K562 (cell line): ENCODE data around the gene PYY. TPM values are rescaled to one million over a fixed set of nuclear protein-coding genes. Genes with fewer than 3 reads are reported as not detected.

Source experiments
- ATAC-seq: fragments of 200-7000 bp; cut with Tn5 transposase; 3 replicates; pipeline ENCODE4 v1.9.1; 2020; ENCODE audit warnings: moderate library complexity
- BruUV-seq: library from RNA; stranded (reverse); fragments of 400-500 nt; replicated peaks from 2 replicates; lab custom pipeline; 2021; lab: Mats Ljungman, UMichigan
- CTCF ChIA-PET: fragments of 300-600 bp; formaldehyde crosslinking; extraction: SDS; loops from one replicate; lab custom pipeline; 2021; ENCODE audit warnings: low intra/inter-chr PET ratio; lab: Yijun Ruan, JAX
- POLR2A ChIA-PET: fragments of 300-600, 350-650 bp; sonication (Branson Sonifier 250); formaldehyde crosslinking; extraction: SDS; loops from one replicate; lab custom pipeline; 2021; ENCODE audit warnings: antibody characterized with exemption, inconsistent platforms; lab: Yijun Ruan, JAX
- DNase-seq, 4 experiments: peaks; one replicate each; pipeline versions ENCODE4 v3.0.0 to v3.0.0-alpha.2; 2011 to 2018; ENCODE audit warnings: low spot score in 3 of 4, mixed read lengths in 3 of 4; ENCODE audit errors: extremely low read depth in 1 of 4
- FAIRE-seq: peaks from 2 replicates; lab custom pipeline; 2011; peaks lifted over from hg19 to GRCh38; lab: Jason Lieb, UNC
- H2AFZ ChIP-seq: 2 replicates; pipeline ENCODE4 v1.6.0; 2011; ENCODE audit warnings: low read depth, low read length, control low read depth, inconsistent platforms
- H3K27ac ChIP-seq: fragments of 200-600 bp; 3 replicates; pipeline ENCODE4 v1.8.0; 2011; ENCODE audit warnings: low read depth, mild to moderate bottlenecking, control low read depth, inconsistent platforms, low read length, moderate library complexity, mixed read lengths; ENCODE audit errors: extremely low read depth
- H3K27me3 ChIP-seq, 2 experiments: fragments of 300-600 bp in 1 of 2; 2 replicates in 1 of 2; 3 replicates in 1 of 2; pipeline versions ENCODE4 v1.6.0 to v1.8.0; 2011; ENCODE audit warnings: inconsistent platforms in 2 of 2, low read length in 2 of 2, mild to moderate bottlenecking in 1 of 2, mixed read lengths in 1 of 2, moderate library complexity in 1 of 2; ENCODE audit not compliant: control insufficient read depth in 2 of 2, insufficient read depth in 2 of 2
- H3K36me3 ChIP-seq: fragments of 300-600 bp; 3 replicates; pipeline ENCODE4 v1.8.0; 2011; ENCODE audit warnings: mild to moderate bottlenecking, low read length, inconsistent platforms; ENCODE audit not compliant: control insufficient read depth, insufficient read depth
- H3K4me1 ChIP-seq, 2 experiments: fragments of 200-600 bp in 1 of 2; replicated peaks in 1 of 2; 2 replicates in 1 of 2; 3 replicates in 1 of 2; pipeline versions ENCODE4 v1.5.1 to v1.8.0; 2011; ENCODE audit warnings: inconsistent platforms in 2 of 2, low read length in 2 of 2, mild to moderate bottlenecking in 1 of 2, mixed read lengths in 1 of 2, moderate library complexity in 1 of 2; ENCODE audit not compliant: control insufficient read depth in 2 of 2, insufficient read depth in 2 of 2
- H3K4me2 ChIP-seq: 2 replicates; pipeline ENCODE4 v1.6.1; 2011; ENCODE audit warnings: low read length, control low read depth, inconsistent platforms, mixed read lengths; ENCODE audit not compliant: insufficient read depth
- H3K4me3 ChIP-seq: fragments of 200-600 bp; sonication (generic), shearing (Covaris generic); 2 replicates; pipeline ENCODE4 v1.5.1; 2016; ENCODE audit warnings: control low read depth, inconsistent platforms
- H3K79me2 ChIP-seq: fragments of 200-600 bp; 3 replicates; pipeline ENCODE4 v1.8.0; 2011; ENCODE audit warnings: low read length, inconsistent platforms; ENCODE audit not compliant: control insufficient read depth, insufficient read depth
- H3K9ac ChIP-seq, 2 experiments: 2 replicates each; pipeline versions ENCODE4 v1.6.0 to v1.6.1; 2011; ENCODE audit warnings: low read depth in 2 of 2, low read length in 2 of 2, control low read depth in 1 of 2, inconsistent platforms in 1 of 2, mild to moderate bottlenecking in 1 of 2, mixed read lengths in 1 of 2; ENCODE audit not compliant: insufficient read depth in 1 of 2
- H3K9me1 ChIP-seq: one replicate; pipeline ENCODE4 v1.6.0; 2011; ENCODE audit warnings: inconsistent platforms, mild to moderate bottlenecking, low read length, moderate library complexity; ENCODE audit not compliant: control insufficient read depth, insufficient read depth
- H3K9me3 ChIP-seq: replicated peaks from 2 replicates; pipeline ENCODE4 v1.5.1; 2011; ENCODE audit warnings: low read depth, low read length, inconsistent platforms; ENCODE audit not compliant: control insufficient read depth, insufficient read depth
- H4K20me1 ChIP-seq: replicated peaks from 2 replicates; pipeline ENCODE4 v1.6.1; 2011; ENCODE audit warnings: low read length, inconsistent platforms, mixed read lengths; ENCODE audit not compliant: control insufficient read depth, insufficient read depth
- WGBS: fragments of 100-300 bp; shearing (Covaris generic); methylation state at CpG from one replicate; pipeline ENCODE4 v1.1.6; 2016; ENCODE audit warnings: low coverage, mixed read lengths; ENCODE audit not compliant: insufficient coverage; ENCODE audit errors: missing lambda C conversion rate; 5-methylcytosine and 5-hydroxymethylcytosine counted together
- in situ Hi-C: fragments of 300-500 bp; cut with MboI; formaldehyde crosslinking; loops from 4 replicates; pipeline ENCODE4 v1.15.0; 2018; ENCODE audit warnings: inconsistent platforms, mixed read lengths
- intact Hi-C: fragments of 100-400 bp; cut with micrococcal nuclease; formaldehyde crosslinking; loops from 2 replicates; pipeline ENCODE4 v1.14.2; 2022
- polyA plus RNA-seq, 8 experiments: library from polyadenylated mRNA; depleted of rRNA in 4 of 8; stranded (reverse) in 5 of 8; unstranded in 3 of 8; fragments of >200 nt; fragmentation: Nextera tagmentation in 2 of 8; fragmentation: Illumina TruSeq in 1 of 8; extraction: Ambion mirVana in 2 of 8; extraction: Trizol in 1 of 8; gene quantifications; 2 replicates each; pipeline versions ENCODE4 v1.2.1 to v1.2.3, GENCODE V29; 2011 to 2014; ENCODE audit warnings: inconsistent platforms in 1 of 8, missing spikeins in 1 of 8
- total RNA-seq, 7 experiments: library from RNA; depleted of rRNA in 6 of 7; stranded (reverse); fragments of >200 nt in 6 of 7; fragmentation: Illumina TruSeq in 2 of 7; extraction: Trizol in 2 of 7; gene quantifications; 2 replicates each; pipeline versions ENCODE4 v1.2.1 to v1.2.3, GENCODE V29; 2011 to 2021; ENCODE audit warnings: low replicate concordance in 1 of 7
- TF ChIP-seq, protein P1 (sequence below): fragments of 450-650 bp; formaldehyde crosslinking; conservative IDR thresholded peaks from 2 replicates; pipeline ENCODE4 v1.4.0; 2022; ENCODE audit warnings: mild to moderate bottlenecking, missing genetic modification characterization
- TF ChIP-seq, protein P2 (sequence below): fragments of 450-650 bp; IDR thresholded peaks from 2 replicates; pipeline ENCODE4 v1.7.1; 2018; ENCODE audit warnings: mild to moderate bottlenecking, low read depth; ENCODE audit not compliant: partially characterized antibody

The PYY gene
- total and polyA plus RNA-seq, 9 of the 15 experiments (the other 6 are each of a cell fraction or from before 2014, with no cell fraction given), result not detected

GRCh38 chr17:43932357-43932756, 21.4 kb downstream of the PYY start:
- DNase-seq (no peak), FAIRE-seq (no peak)
- Histone ChIP-seq H3K79me2 (no peaks in the 10 kb centered on the region), H3K9me1 (no peaks in the 10 kb centered on the region), H3K4me3 (no peak overlapping the region), H4K20me1 (no peaks in the 10 kb centered on the region), H3K4me1 (peaks cover 0 to under 1% of the 10 kb centered on the region in 2 experiments; a peak in 3 of 5 replicates), H3K36me3 (no peaks in the 10 kb centered on the region), H3K9ac (no peak overlapping the region), H3K9me3 (no peaks in the 10 kb centered on the region), H3K27ac (no peak overlapping the region), H3K27me3 (peaks cover 15 to 41% of the 10 kb centered on the region in 2 experiments; a peak in 4 of 5 replicates), H2AFZ (no peak overlapping the region), H3K4me2 (no peak overlapping the region)
- ChIA-PET POLR2A (no interaction called here), CTCF (no interaction called here)
- no TSS peak for BruUV-seq
- intact Hi-C loops (no loop called here), in situ Hi-C loops (loop anchor here (25.0 kb wide), 1 partner anchor 405 kb away; the partner anchor contains the start of gene GRN)
- TF ChIP-seq, protein P1, sequence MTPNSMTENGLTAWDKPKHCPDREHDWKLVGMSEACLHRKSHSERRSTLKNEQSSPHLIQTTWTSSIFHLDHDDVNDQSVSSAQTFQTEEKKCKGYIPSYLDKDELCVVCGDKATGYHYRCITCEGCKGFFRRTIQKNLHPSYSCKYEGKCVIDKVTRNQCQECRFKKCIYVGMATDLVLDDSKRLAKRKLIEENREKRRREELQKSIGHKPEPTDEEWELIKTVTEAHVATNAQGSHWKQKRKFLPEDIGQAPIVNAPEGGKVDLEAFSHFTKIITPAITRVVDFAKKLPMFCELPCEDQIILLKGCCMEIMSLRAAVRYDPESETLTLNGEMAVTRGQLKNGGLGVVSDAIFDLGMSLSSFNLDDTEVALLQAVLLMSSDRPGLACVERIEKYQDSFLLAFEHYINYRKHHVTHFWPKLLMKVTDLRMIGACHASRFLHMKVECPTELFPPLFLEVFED (CRISPR knock-in tag), result no peak
- TF ChIP-seq, protein P2, sequence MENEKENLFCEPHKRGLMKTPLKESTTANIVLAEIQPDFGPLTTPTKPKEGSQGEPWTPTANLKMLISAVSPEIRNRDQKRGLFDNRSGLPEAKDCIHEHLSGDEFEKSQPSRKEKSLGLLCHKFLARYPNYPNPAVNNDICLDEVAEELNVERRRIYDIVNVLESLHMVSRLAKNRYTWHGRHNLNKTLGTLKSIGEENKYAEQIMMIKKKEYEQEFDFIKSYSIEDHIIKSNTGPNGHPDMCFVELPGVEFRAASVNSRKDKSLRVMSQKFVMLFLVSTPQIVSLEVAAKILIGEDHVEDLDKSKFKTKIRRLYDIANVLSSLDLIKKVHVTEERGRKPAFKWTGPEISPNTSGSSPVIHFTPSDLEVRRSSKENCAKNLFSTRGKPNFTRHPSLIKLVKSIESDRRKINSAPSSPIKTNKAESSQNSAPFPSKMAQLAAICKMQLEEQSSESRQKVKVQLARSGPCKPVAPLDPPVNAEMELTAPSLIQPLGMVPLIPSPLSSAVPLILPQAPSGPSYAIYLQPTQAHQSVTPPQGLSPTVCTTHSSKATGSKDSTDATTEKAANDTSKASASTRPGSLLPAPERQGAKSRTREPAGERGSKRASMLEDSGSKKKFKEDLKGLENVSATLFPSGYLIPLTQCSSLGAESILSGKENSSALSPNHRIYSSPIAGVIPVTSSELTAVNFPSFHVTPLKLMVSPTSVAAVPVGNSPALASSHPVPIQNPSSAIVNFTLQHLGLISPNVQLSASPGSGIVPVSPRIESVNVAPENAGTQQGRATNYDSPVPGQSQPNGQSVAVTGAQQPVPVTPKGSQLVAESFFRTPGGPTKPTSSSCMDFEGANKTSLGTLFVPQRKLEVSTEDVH, result no peak
- TF ChIP-seq, all 486 proteins: peak for 0
- WGBS, result 12% methylated on average over 10 of the region's 10 CpGs
- ATAC-seq, result no peak
